Measurements from ENCODE around the gene MTM1. TPM values are rescaled to one million over a fixed set of nuclear protein-coding genes. Genes with fewer than 3 reads are reported as not detected.

Gene MTM1
- total RNA-seq, 2 donors from 2014 or later, result 17.1 to 21.4 TPM

- Mint-ChIP-seq H3K27ac (peak within 1 kb of the TSS; percentile 97), H3K27me3 (no peaks in the 10 kb centered on the region), H3K9me3 (no peaks in the 10 kb centered on the region), H3K4me1 (peaks cover 24% of the 10 kb centered on the region), H3K36me3 (ENCODE audit: low read depth) (peaks cover 34% of the 10 kb centered on the region), H3K4me3 (peak within 1 kb of the TSS; percentile 91)
- ATAC-seq (replicated peaks), result peak; percentile 5
Observed at GRCh38 chrX:150692831-150693724, 124.7 kb downstream of the MTM1 start, which contains the start of gene MTMR1. Gene MTMR1, plus strand, starts transcription at chrX:150693396. Its CDS starts 135 bp downstream, at chrX:150693531.

GRCh38 chrX:150693725-150694574 is 125.5 kb downstream of the MTM1 start:
- Mint-ChIP-seq H3K9me3 (no peaks in the 10 kb centered on the region), H3K36me3 (ENCODE audit: low read depth) (peaks cover 34% of the 10 kb centered on the region), H3K27me3 (no peaks in the 10 kb centered on the region), H3K4me3 (peak overlapping the region; percentile 86), H3K4me1 (peaks cover 24% of the 10 kb centered on the region), H3K27ac (peak overlapping the region; percentile 96)
- ATAC-seq (replicated peaks), result peak; percentile 24

- Mint-ChIP-seq H3K36me3 (ENCODE audit: low read depth) (peaks cover 43% of the 10 kb centered on the region), H3K4me3 (peak overlapping the region; percentile 86), H3K27ac (peak overlapping the region; percentile 96), H3K4me1 (peaks cover 21% of the 10 kb centered on the region), H3K27me3 (no peaks in the 10 kb centered on the region), H3K9me3 (no peaks in the 10 kb centered on the region)
- ATAC-seq (replicated peaks), result peak; percentile 59
Observed at GRCh38 chrX:150694738-150695410, 126.5 kb downstream of the MTM1 start.

GRCh38 chrX:150696331-150696730 is 127.9 kb downstream of the MTM1 start:
- Mint-ChIP-seq H3K27me3 (no peaks in the 10 kb centered on the region), H3K4me3 (peak overlapping the region; percentile 86), H3K36me3 (ENCODE audit: low read depth) (peaks cover 58% of the 10 kb centered on the region), H3K9me3 (no peaks in the 10 kb centered on the region), H3K4me1 (peaks cover 20% of the 10 kb centered on the region), H3K27ac (peak overlapping the region; percentile 96)
- ATAC-seq (replicated peaks), result peak; percentile 8

- peak; percentile 30 for ATAC-seq (replicated peaks)
- Mint-ChIP-seq H3K4me3 (peak overlapping the region; percentile 86), H3K4me1 (peaks cover 20% of the 10 kb centered on the region), H3K9me3 (no peaks in the 10 kb centered on the region), H3K27ac (peak overlapping the region; percentile 96), H3K36me3 (ENCODE audit: low read depth) (peaks cover 63% of the 10 kb centered on the region), H3K27me3 (no peaks in the 10 kb centered on the region)
Observed at GRCh38 chrX:150696866-150697265, 128.4 kb downstream of the MTM1 start.

- Mint-ChIP-seq H3K27me3 (no peaks in the 10 kb centered on the region), H3K27ac (peak overlapping the region; percentile 96), H3K4me3 (peak overlapping the region; percentile 86), H3K36me3 (ENCODE audit: low read depth) (peaks cover 60% of the 10 kb centered on the region), H3K4me1 (peaks cover 20% of the 10 kb centered on the region), H3K9me3 (no peaks in the 10 kb centered on the region)
- ATAC-seq (replicated peaks), result peak; percentile 48
Observed at GRCh38 chrX:150697641-150698040, 129.2 kb downstream of the MTM1 start.

GRCh38 chrX:150698981-150699380 is 130.6 kb downstream of the MTM1 start:
- H3K36me3 Mint-ChIP-seq (ENCODE audit: low read depth), result peaks cover 72% of the 10 kb centered on the region
- H3K27ac Mint-ChIP-seq, result no peak overlapping the region
- ATAC-seq (replicated peaks), result no peak
- H3K4me3 Mint-ChIP-seq, result no peak overlapping the region
- no peaks in the 10 kb centered on the region for H3K9me3 Mint-ChIP-seq
- H3K27me3 Mint-ChIP-seq, result no peaks in the 10 kb centered on the region
- peaks cover 26% of the 10 kb centered on the region for H3K4me1 Mint-ChIP-seq

- no peak for ATAC-seq (replicated peaks)
- no peak overlapping the region for H3K27ac Mint-ChIP-seq
- H3K9me3 Mint-ChIP-seq, result no peaks in the 10 kb centered on the region
- peaks cover 78% of the 10 kb centered on the region for H3K36me3 Mint-ChIP-seq (ENCODE audit: low read depth)
- no peaks in the 10 kb centered on the region for H3K27me3 Mint-ChIP-seq
- no peak overlapping the region for H3K4me3 Mint-ChIP-seq
- peaks cover 32% of the 10 kb centered on the region for H3K4me1 Mint-ChIP-seq
Observed at GRCh38 chrX:150700107-150700506, 131.7 kb downstream of the MTM1 start.

GRCh38 chrX:150701377-150701776 is 133.0 kb downstream of the MTM1 start:
- Mint-ChIP-seq H3K4me1 (peaks cover 29% of the 10 kb centered on the region), H3K9me3 (no peaks in the 10 kb centered on the region), H3K27ac (no peak overlapping the region), H3K27me3 (no peaks in the 10 kb centered on the region), H3K36me3 (ENCODE audit: low read depth) (peaks cover 79% of the 10 kb centered on the region), H3K4me3 (no peak overlapping the region)
- no peak for ATAC-seq (replicated peaks)

- peak overlapping the region; percentile 80 for H3K4me3 Mint-ChIP-seq
- no peaks in the 10 kb centered on the region for H3K27me3 Mint-ChIP-seq
- peaks cover 22% of the 10 kb centered on the region for H3K4me1 Mint-ChIP-seq
- H3K27ac Mint-ChIP-seq, result peak overlapping the region; percentile 94
- peaks cover 82% of the 10 kb centered on the region for H3K36me3 Mint-ChIP-seq (ENCODE audit: low read depth)
- no peak for ATAC-seq (replicated peaks)
- no peaks in the 10 kb centered on the region for H3K9me3 Mint-ChIP-seq
Observed at GRCh38 chrX:150702966-150703694, 134.7 kb downstream of the MTM1 start.

GRCh38 chrX:150703695-150703974 is 135.2 kb downstream of the MTM1 start:
- no peaks in the 10 kb centered on the region for H3K9me3 Mint-ChIP-seq
- peaks cover 22% of the 10 kb centered on the region for H3K4me1 Mint-ChIP-seq
- no peak for ATAC-seq (replicated peaks)
- peak overlapping the region; percentile 94 for H3K27ac Mint-ChIP-seq
- H3K27me3 Mint-ChIP-seq, result no peaks in the 10 kb centered on the region
- H3K4me3 Mint-ChIP-seq, result peak overlapping the region; percentile 80
- H3K36me3 Mint-ChIP-seq (ENCODE audit: low read depth), result peaks cover 82% of the 10 kb centered on the region

- Mint-ChIP-seq H3K9me3 (no peaks in the 10 kb centered on the region), H3K27ac (peak overlapping the region; percentile 94), H3K27me3 (no peaks in the 10 kb centered on the region), H3K4me1 (peaks cover 23% of the 10 kb centered on the region), H3K4me3 (peak overlapping the region; percentile 80), H3K36me3 (ENCODE audit: low read depth) (peaks cover 80% of the 10 kb centered on the region)
- peak; percentile 90 for ATAC-seq (replicated peaks)
Observed at GRCh38 chrX:150704030-150704613, 135.7 kb downstream of the MTM1 start.

- peak overlapping the region; percentile 56 for H3K27ac Mint-ChIP-seq
- peaks cover 5% of the 10 kb centered on the region for H3K36me3 Mint-ChIP-seq (ENCODE audit: low read depth)
- peaks cover 18% of the 10 kb centered on the region for H3K4me1 Mint-ChIP-seq
- H3K9me3 Mint-ChIP-seq, result no peaks in the 10 kb centered on the region
- H3K27me3 Mint-ChIP-seq, result no peaks in the 10 kb centered on the region
- peak overlapping the region; percentile 39 for H3K4me3 Mint-ChIP-seq
- no peak for ATAC-seq (replicated peaks)
Observed at GRCh38 chrX:150712619-150713018, 144.2 kb downstream of the MTM1 start.

All from activated T-helper 17 cell treated with anti-CD3 and anti-CD28 coated beads, Interleukin-2, amount 50 U/mL, for 72 hours (primary cell).